GM13977 (cell line): ENCODE results near the gene LARGE2.
A peak's percentile ranks its signal among the peaks of the same experiment; 100 is the strongest.

Experiments used
- DNase-seq: peaks from one replicate; pipeline ENCODE4 v3.0.0; 2012; ENCODE audit warnings: low spot score
- in situ Hi-C: fragments of 300-500 bp; cut with MboI; formaldehyde crosslinking; loops from one replicate; pipeline ENCODE4 v1.12.0; 2022; ENCODE audit warnings: low sequenced_read_pairs, low pct_unique_long_range_greater_than_20kb, mixed read lengths, inconsistent platforms; ENCODE audit not compliant: unreplicated experiment
- TF ChIP-seq, protein P1 (sequence below): IDR thresholded peaks from 2 replicates; pipeline ENCODE4 v1.5.1; 2012; ENCODE audit warnings: mild to moderate bottlenecking, control low read depth; ENCODE audit not compliant: insufficient read depth; ENCODE audit errors: extremely low read depth, missing control alignments

LARGE2 gene

DNA sequence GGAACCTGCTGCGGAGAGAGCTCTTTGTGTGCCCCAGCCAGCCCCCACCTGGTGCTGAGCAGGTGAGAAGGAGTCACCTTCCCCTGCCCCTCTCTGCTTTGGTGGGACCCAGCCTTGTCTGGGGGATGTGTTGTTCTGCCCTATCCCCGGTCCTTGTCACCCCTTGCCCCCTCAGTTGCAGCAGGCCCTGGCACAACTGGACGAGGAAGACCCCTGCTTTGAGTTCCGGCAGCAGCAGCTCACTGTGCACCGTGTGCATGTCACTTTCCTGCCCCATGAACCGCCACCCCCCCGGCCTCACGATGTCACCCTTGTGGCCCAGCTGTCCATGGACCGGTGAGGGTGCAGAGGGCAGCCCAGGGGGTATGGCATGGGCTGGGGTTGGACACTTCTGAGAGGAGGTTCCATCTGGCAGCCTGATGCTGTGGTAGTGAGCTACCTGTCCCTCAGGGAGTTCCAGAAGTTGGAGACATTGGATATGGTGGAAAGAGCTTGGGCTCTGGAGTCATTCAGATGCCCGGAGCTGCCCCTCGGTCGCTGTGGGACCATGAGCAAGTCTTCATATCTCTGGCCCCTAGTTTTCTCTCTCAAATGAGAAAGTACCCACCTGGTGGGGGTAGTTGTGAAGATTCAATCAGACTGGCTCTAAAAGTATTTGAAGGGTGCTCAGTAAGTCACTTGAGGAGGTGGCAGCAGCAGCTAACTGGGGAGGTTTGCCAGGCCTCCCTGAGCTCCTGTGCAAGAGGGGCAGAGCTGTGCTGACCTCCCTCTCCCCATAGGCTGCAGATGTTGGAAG is 4.3 kb downstream of the LARGE2 start:
- TF ChIP-seq, protein P1, sequence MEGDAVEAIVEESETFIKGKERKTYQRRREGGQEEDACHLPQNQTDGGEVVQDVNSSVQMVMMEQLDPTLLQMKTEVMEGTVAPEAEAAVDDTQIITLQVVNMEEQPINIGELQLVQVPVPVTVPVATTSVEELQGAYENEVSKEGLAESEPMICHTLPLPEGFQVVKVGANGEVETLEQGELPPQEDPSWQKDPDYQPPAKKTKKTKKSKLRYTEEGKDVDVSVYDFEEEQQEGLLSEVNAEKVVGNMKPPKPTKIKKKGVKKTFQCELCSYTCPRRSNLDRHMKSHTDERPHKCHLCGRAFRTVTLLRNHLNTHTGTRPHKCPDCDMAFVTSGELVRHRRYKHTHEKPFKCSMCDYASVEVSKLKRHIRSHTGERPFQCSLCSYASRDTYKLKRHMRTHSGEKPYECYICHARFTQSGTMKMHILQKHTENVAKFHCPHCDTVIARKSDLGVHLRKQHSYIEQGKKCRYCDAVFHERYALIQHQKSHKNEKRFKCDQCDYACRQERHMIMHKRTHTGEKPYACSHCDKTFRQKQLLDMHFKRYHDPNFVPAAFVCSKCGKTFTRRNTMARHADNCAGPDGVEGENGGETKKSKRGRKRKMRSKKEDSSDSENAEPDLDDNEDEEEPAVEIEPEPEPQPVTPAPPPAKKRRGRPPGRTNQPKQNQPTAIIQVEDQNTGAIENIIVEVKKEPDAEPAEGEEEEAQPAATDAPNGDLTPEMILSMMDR: no peak
- peak; percentile 17 for DNase-seq
- in situ Hi-C loops: no loop called here

DNA sequence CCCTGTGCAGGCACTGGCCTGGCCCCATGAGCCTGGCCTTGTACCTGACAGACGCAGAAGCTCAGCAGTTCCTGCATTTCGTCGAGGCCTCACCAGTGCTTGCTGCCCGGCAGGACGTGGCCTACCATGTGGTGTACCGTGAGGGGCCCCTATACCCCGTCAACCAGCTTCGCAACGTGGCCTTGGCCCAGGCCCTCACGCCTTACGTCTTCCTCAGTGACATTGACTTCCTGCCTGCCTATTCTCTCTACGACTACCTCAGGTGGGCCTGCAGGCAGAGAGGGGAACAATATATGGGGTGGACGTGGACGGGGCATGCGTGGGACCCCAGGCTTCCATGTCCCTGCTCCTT is 4.9 kb downstream of the LARGE2 start:
- TF ChIP-seq, protein P1: no peak
- in situ Hi-C loops: no loop called here
- peak; percentile 21 for DNase-seq

DNA sequence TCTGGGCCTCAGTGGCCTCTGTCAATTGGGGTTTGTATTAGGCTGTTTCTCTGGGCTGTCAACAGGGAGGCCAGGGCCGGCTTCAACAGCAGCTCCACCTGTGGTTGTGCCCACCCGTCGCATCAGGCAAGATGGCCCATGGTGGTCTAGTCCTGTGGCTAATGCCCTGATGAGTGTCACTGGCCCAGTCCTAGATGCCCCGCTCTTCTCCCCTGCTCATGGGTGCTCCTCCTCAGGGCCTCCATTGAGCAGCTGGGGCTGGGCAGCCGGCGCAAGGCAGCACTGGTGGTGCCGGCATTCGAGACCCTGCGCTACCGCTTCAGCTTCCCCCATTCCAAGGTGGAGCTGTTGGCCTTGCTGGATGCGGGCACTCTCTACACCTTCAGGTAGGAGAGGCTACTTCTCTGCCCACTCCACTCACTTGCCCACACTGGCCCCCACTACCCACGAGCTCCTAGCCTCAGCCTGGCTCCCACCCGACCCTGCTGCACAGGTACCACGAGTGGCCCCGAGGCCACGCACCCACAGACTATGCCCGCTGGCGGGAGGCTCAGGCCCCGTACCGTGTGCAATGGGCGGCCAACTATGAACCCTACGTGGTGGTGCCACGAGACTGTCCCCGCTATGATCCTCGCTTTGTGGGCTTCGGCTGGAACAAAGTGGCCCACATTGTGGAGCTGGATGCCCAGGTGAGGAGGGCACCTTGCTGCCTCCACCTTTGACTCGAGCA is 5.4 kb downstream of the LARGE2 start:
- peak; percentile 24 for DNase-seq
- TF ChIP-seq, protein P1: no peak
- in situ Hi-C loops: no loop called here

DNA sequence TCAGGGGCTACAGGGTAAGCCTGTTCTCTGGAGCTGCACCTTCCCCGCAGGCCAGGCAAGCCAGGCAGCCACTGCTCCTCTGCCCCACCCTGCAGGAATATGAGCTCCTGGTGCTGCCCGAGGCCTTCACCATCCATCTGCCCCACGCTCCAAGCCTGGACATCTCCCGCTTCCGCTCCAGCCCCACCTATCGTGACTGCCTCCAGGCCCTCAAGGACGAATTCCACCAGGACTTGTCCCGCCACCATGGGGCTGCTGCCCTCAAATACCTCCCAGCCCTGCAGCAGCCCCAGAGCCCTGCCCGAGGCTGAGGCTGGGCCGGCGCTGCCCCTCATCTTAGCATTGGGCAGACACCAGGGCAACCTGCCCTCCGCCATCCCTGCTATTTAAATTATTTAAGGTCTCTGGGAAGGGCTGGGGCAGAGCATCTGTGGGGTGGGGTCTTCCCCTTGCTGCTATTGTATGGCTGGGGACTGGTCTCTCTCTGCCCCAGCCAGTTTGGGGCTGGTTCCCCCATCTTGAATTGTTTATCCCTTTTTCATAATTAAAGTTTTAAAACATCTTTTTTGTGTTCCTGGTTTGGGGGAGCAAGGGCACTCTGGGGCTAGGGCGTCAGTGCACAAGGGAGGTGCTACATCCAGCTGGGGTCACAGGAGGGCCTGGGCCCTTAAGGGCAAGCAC is 6.2 kb downstream of the LARGE2 start:
- TF ChIP-seq, protein P1: no peak
- in situ Hi-C loops: no loop called here
- peak; percentile 12 for DNase-seq

DNA sequence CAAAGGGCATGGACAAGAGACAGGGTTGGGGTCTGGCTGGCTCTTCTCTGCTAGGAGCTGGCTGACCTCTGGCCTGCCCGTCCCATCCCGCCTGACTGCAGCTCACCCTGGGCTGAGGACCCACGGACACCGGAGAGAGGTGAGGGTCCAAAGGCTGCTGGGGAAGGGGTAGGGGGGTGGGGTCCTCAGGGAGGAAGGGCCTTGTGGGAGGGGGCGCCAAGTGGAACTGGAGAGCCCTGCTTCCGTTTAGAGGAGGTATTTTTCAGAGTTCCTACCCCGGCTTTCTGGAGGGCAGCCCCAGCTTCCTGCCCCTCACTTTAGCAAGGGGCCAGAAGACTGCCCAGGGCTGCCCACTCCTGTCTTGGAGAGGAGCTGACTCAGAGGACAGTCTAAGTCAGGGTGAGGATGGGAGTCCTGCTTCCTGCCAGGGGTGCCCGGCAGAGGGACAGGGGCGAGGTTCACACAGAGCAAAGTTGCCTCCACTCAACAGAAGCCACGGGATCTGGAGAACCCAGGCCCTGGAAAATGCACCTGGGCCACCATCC is 7.1 kb downstream of the LARGE2 start:
- in situ Hi-C loops: no loop called here
- no peak for DNase-seq
- TF ChIP-seq, protein P1: no peak

DNA sequence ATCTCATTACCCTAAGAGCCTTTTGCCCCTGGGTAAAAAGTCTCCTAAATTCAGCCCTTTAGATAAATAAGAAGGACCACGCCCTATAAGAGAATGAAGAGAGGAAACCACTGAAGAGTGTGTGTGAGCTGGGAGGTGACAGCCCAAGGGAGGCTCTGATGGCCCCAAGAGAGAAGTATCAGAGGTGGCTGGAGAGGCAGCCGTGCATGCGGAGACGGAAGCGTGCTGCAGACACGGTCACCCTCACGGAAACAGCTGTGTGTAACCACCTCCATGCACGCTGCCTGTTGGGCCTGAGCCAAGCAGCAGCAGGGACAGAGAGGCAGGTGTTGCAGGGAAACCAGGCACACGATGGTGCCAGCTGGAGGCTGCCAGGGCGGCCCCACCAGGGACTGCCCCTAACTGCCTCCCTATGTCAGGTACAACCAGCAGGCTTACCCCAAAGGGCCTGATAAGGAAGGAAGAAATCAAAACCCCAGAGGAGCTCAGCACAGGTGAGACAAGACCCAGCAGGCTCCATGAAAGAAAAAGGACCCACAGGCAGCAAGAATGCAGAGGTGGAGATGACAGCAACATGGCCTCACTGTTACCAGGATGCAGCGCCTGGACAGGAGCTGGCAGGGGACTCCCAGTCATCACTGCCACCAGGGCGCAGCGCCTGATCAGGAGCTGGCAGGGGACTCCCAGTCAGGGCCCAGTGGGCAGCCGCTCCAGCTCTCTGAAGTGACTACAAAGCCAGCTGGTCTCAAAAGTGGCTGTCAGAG is 7.8 kb downstream of the LARGE2 start:
- TF ChIP-seq, protein P1: no peak
- in situ Hi-C loops: no loop called here
- peak; percentile 93 for DNase-seq
